H7 (cell line): Measurements from ENCODE around the gene ABR. TPM values are rescaled to one million over a fixed set of nuclear protein-coding genes. Genes with fewer than 3 reads are reported as not detected.
"Not testable (repeated sequence)": the region's sequence is repeated elsewhere in the genome, so short reads cannot be mapped to it uniquely, and the experiment has no call there.

ENCODE experiments used
- DNase-seq: peaks from one replicate; pipeline ENCODE4 v3.0.0; 2012
- H3K27me3 ChIP-seq: 2 replicates; pipeline ENCODE4 v1.6.0; 2011; ENCODE audit warnings: mild to moderate bottlenecking, low read length; ENCODE audit not compliant: control insufficient read depth, insufficient read depth
- H3K36me3 ChIP-seq: replicated peaks from 2 replicates; pipeline ENCODE4 v1.5.1; 2011; ENCODE audit warnings: low read length; ENCODE audit not compliant: control insufficient read depth, insufficient read depth
- H3K4me3 ChIP-seq: 2 replicates; pipeline ENCODE4 v1.5.1; 2011; ENCODE audit warnings: low read depth, mild to moderate bottlenecking, control low read depth, low read length, moderate library complexity; ENCODE audit not compliant: insufficient read depth
- total RNA-seq: library from RNA; depleted of rRNA; stranded (reverse); fragments of >200 nt; shearing (Covaris generic); gene quantifications from 2 replicates; pipeline ENCODE4 v1.2.3, GENCODE V29; 2014

ABR gene
- total RNA-seq, 1 experiment from 2014 or later = 31.6 TPM

GRCh38 chr17:1077581-1077985 lies 102.2 kb downstream of the ABR start:
- Histone ChIP-seq H3K27me3 (no peaks in the 10 kb centered on the region), H3K36me3 (no peaks in the 10 kb centered on the region), H3K4me3 (no peak overlapping the region)
- no peak for DNase-seq

GRCh38 chr17:1076982-1077302 lies 102.8 kb downstream of the ABR start:
- no peaks in the 10 kb centered on the region for H3K27me3 ChIP-seq
- no peak for DNase-seq
- no peaks in the 10 kb centered on the region for H3K36me3 ChIP-seq
- no peak overlapping the region for H3K4me3 ChIP-seq

GRCh38 chr17:1076299-1076981 lies 103.3 kb downstream of the ABR start:
- DNase-seq = no peak
- H3K27me3 ChIP-seq = no peaks in the 10 kb centered on the region
- H3K4me3 ChIP-seq = no peak overlapping the region
- no peaks in the 10 kb centered on the region; the same call in 1 of the 2 replicates for H3K36me3 ChIP-seq

- Histone ChIP-seq H3K4me3 (no peak overlapping the region), H3K36me3 (no peaks in the 10 kb centered on the region; the same call in 1 of the 2 replicates), H3K27me3 (no peaks in the 10 kb centered on the region)
- no peak for DNase-seq
Measured at GRCh38 chr17:1074886-1075605, 104.7 kb downstream of the ABR start.

GRCh38 chr17:1073963-1074625 lies 105.7 kb downstream of the ABR start:
- not testable (repeated sequence) for H3K4me3 ChIP-seq, DNase-seq, H3K36me3 ChIP-seq, H3K27me3 ChIP-seq

GRCh38 chr17:1073241-1073962 lies 106.4 kb downstream of the ABR start:
- no peak overlapping the region for H3K4me3 ChIP-seq
- H3K27me3 ChIP-seq = no peaks in the 10 kb centered on the region
- DNase-seq = no peak
- H3K36me3 ChIP-seq = no peaks in the 10 kb centered on the region; the same call in none of the 2 replicates

- no peaks in the 10 kb centered on the region; the same call in none of the 2 replicates for H3K36me3 ChIP-seq
- no peak overlapping the region for H3K4me3 ChIP-seq
- DNase-seq = no peak
- no peaks in the 10 kb centered on the region for H3K27me3 ChIP-seq
Measured at GRCh38 chr17:1072551-1072961, 107.2 kb downstream of the ABR start.

- Histone ChIP-seq H3K4me3 (no peak overlapping the region), H3K27me3 (no peaks in the 10 kb centered on the region), H3K36me3 (no peaks in the 10 kb centered on the region; the same call in none of the 2 replicates)
- no peak for DNase-seq
Measured at GRCh38 chr17:1071103-1071825, 108.5 kb downstream of the ABR start.

GRCh38 chr17:1070411-1070810 lies 109.4 kb downstream of the ABR start:
- DNase-seq = no peak
- H3K36me3 ChIP-seq = no peaks in the 10 kb centered on the region; the same call in none of the 2 replicates
- no peaks in the 10 kb centered on the region for H3K27me3 ChIP-seq
- no peak overlapping the region for H3K4me3 ChIP-seq

- H3K36me3 ChIP-seq = no peaks in the 10 kb centered on the region; the same call in none of the 2 replicates
- no peak for DNase-seq
- no peak overlapping the region for H3K4me3 ChIP-seq
- H3K27me3 ChIP-seq = no peaks in the 10 kb centered on the region
Measured at GRCh38 chr17:1069847-1070246, 109.9 kb downstream of the ABR start.

GRCh38 chr17:1068356-1068755 lies 111.4 kb downstream of the ABR start:
- H3K27me3 ChIP-seq = no peaks in the 10 kb centered on the region
- no peak for DNase-seq
- H3K4me3 ChIP-seq = no peak overlapping the region

GRCh38 chr17:1067282-1067956 lies 112.4 kb downstream of the ABR start:
- DNase-seq = no peak
- no peak overlapping the region for H3K4me3 ChIP-seq
- peaks cover 3% of the 10 kb centered on the region for H3K36me3 ChIP-seq
- H3K27me3 ChIP-seq = no peaks in the 10 kb centered on the region

More at GRCh38 chr17:1068356-1068755, 111.4 kb downstream of the ABR start:
- peaks cover 1% of the 10 kb centered on the region for H3K36me3 ChIP-seq

GRCh38 chr17:1065416-1065815 lies 114.4 kb downstream of the ABR start:
- H3K27me3 ChIP-seq, H3K4me3 ChIP-seq, DNase-seq, H3K36me3 ChIP-seq: not testable (repeated sequence)
